ENCODE measurements around the gene POLA2. TPM values are rescaled to one million over a fixed set of nuclear protein-coding genes. Genes with fewer than 3 reads are reported as not detected.

The POLA2 gene
- total and polyA plus RNA-seq, 9 of the 15 experiments (the other 6 are each of a cell fraction or from before 2014, with no cell fraction given): 2.7 to 134 (median 44.4) TPM

DNA sequence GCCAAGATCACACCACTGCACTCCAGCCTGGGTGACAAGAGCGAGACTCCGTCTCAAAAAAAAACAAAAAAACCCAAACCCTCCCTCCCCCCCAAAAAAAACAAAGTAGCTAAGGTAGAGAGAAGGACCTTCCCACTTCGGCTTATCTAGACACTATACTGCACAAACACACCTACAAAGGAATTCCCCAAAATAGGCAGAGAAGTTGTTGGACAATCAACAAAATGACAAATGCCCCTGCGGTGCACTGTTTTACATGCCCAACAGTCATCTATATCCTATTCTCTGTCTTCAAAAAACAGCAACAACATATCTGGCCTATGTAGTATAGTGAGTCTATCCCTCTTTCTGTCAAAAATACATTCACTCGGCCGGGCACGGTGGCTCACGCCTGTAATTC, 65.3 kb downstream of the POLA2 start:
- Histone ChIP-seq H2AFZ (ENCODE audit: low read depth, low read length) (no peak overlapping the region), H3K27ac (ENCODE audit: extremely low read depth, low read depth, low read length) (no peak overlapping the region), H3K4me3 (no peak overlapping the region), H3K27me3 (ENCODE audit: control insufficient read depth in 2 of 2, insufficient read depth in 2 of 2, low read length in 2 of 2) (no peaks in the 10 kb centered on the region), H3K4me2 (ENCODE audit: insufficient read depth, low read length) (no peak overlapping the region), H3K9ac (ENCODE audit: insufficient read depth in 1 of 2, low read depth in 2 of 2, low read length in 2 of 2) (no peak overlapping the region), H3K9me3 (replicated peaks; ENCODE audit: control insufficient read depth, insufficient read depth, low read depth, low read length) (no peaks in the 10 kb centered on the region), H3K36me3 (ENCODE audit: control insufficient read depth, insufficient read depth, low read length) (peaks cover 7% of the 10 kb centered on the region; the same call in 2 of the 3 replicates), H3K9me1 (ENCODE audit: control insufficient read depth, insufficient read depth, low read length) (no peaks in the 10 kb centered on the region), H3K79me2 (ENCODE audit: control insufficient read depth, insufficient read depth, low read length) (no peaks in the 10 kb centered on the region), H3K4me1 (replicated peaks in 1 of 2; ENCODE audit: control insufficient read depth in 2 of 2, insufficient read depth in 2 of 2, low read length in 2 of 2) (peaks cover 0 to 8% of the 10 kb centered on the region in 2 experiments; a peak in 3 of 5 replicates), H4K20me1 (replicated peaks; ENCODE audit: control insufficient read depth, insufficient read depth, low read length) (no peaks in the 10 kb centered on the region)
- intact Hi-C loops (cut with micrococcal nuclease) (no loop called here), in situ Hi-C loops (cut with MboI) (no loop called here)
- no peak for ATAC-seq
- FAIRE-seq: no peak
- no peak for TF ChIP-seq ZNF24 (IDR thresholded peaks at IDR 0.05)
- no peak for TF ChIP-seq MIER1 (IDR thresholded peaks at IDR 0.05; ENCODE audit: low read depth)
- no peak for TF ChIP-seq GTF2F1 (IDR thresholded peaks at IDR 0.05; ENCODE audit: low read depth, low read length)
- TF ChIP-seq MECOM (CRISPR knock-in tag; IDR thresholded peaks at IDR 0.05): no peak
- no peak for TF ChIP-seq SIN3A (IDR thresholded peaks at IDR 0.05; ENCODE audit: borderline replicate concordance in 2 of 2, control insufficient read depth in 1 of 2, low read depth in 2 of 2, low read length in 2 of 2)
- TF ChIP-seq MAZ (CRISPR knock-in tag; conservative IDR thresholded peaks at IDR 0.05 in 1 of 2, IDR thresholded peaks at IDR 0.05 in 1 of 2): no peak
- TF ChIP-seq, protein P1, sequence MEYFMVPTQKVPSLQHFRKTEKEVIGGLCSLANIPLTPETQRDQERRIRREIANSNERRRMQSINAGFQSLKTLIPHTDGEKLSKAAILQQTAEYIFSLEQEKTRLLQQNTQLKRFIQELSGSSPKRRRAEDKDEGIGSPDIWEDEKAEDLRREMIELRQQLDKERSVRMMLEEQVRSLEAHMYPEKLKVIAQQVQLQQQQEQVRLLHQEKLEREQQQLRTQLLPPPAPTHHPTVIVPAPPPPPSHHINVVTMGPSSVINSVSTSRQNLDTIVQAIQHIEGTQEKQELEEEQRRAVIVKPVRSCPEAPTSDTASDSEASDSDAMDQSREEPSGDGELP (CRISPR knock-in tag; IDR thresholded peaks at IDR 0.05; ENCODE audit: borderline replicate concordance): no peak
- TF ChIP-seq ESRRA (IDR thresholded peaks at IDR 0.05; ENCODE audit: borderline replicate concordance, low read depth): no peak
- TF ChIP-seq, protein P2, sequence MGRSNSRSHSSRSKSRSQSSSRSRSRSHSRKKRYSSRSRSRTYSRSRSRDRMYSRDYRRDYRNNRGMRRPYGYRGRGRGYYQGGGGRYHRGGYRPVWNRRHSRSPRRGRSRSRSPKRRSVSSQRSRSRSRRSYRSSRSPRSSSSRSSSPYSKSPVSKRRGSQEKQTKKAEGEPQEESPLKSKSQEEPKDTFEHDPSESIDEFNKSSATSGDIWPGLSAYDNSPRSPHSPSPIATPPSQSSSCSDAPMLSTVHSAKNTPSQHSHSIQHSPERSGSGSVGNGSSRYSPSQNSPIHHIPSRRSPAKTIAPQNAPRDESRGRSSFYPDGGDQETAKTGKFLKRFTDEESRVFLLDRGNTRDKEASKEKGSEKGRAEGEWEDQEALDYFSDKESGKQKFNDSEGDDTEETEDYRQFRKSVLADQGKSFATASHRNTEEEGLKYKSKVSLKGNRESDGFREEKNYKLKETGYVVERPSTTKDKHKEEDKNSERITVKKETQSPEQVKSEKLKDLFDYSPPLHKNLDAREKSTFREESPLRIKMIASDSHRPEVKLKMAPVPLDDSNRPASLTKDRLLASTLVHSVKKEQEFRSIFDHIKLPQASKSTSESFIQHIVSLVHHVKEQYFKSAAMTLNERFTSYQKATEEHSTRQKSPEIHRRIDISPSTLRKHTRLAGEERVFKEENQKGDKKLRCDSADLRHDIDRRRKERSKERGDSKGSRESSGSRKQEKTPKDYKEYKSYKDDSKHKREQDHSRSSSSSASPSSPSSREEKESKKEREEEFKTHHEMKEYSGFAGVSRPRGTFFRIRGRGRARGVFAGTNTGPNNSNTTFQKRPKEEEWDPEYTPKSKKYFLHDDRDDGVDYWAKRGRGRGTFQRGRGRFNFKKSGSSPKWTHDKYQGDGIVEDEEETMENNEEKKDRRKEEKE (IDR thresholded peaks at IDR 0.05; ENCODE audit: borderline replicate concordance in 1 of 2, control insufficient read depth in 1 of 2, low read depth in 2 of 2, low read length in 1 of 2): no peak
- TF ChIP-seq POLR3A (IDR thresholded peaks at IDR 0.05; ENCODE audit: borderline replicate concordance, extremely low read depth, insufficient read depth, insufficient read length): no peak
- no peak for TF ChIP-seq ATF1 (CRISPR knock-in tag; IDR thresholded peaks at IDR 0.05)
- no peak for TF ChIP-seq ATF1 (tag; IDR thresholded peaks at IDR 0.05)
- TF ChIP-seq KDM5B (IDR thresholded peaks at IDR 0.05; ENCODE audit: insufficient replicate concordance, low read depth, low read length): no peak
- TF ChIP-seq ZNF668 (CRISPR knock-in tag; IDR thresholded peaks at IDR 0.05): no peak
- no peak for TF ChIP-seq HSF4 (CRISPR knock-in tag; IDR thresholded peaks at IDR 0.05; ENCODE audit: borderline replicate concordance)
- no peak for TF ChIP-seq TCF3 (CRISPR knock-in tag; IDR thresholded peaks at IDR 0.05)
- TF ChIP-seq PRMT5 (CRISPR knock-in tag; IDR thresholded peaks at IDR 0.05): no peak
- TF ChIP-seq SIRT6 (IDR thresholded peaks at IDR 0.05; ENCODE audit: low read depth, low read length): no peak
- no peak for TF ChIP-seq SP1 (CRISPR knock-in tag; IDR thresholded peaks at IDR 0.05)
- 71% methylated on average over 8 of the region's 8 CpGs for WGBS (ENCODE audit: insufficient coverage, low coverage, missing lambda C conversion rate)
- ChIA-PET CTCF (ENCODE audit: low intra/inter-chr PET ratio) (no interaction called here), POLR2A (interaction anchor here (0.6 to 1.6 kb wide), 3 partner anchors 11 to 205 kb away, joined by 3 to 7 read pairs (median 3); partner anchors contain the start of genes FAU and MRPL49)
- BruUV-seq (replicated peaks): no TSS peak
- DNase-seq (ENCODE audit: extremely low read depth in 1 of 4, low spot score in 3 of 4): no peak
